Esophagus muscularis mucosa (tissue), 4 donors: ENCODE data around the gene SEPTIN6. TPM values are rescaled to one million over a fixed set of nuclear protein-coding genes. Genes with fewer than 3 reads are reported as not detected.
A peak's percentile ranks its signal among the peaks of the same experiment; 100 is the strongest.

Experiments
- DNase-seq: peaks from one replicate; pipeline ENCODE4 v3.0.0-alpha.2; 2017; ENCODE audit errors: extremely low spot score
- H3K27ac ChIP-seq, 4 donors: fragments of 200-600 bp; sonication (generic); replicated peaks in 1 of 4; 1 replicate in 3 of 4; 2 replicates in 1 of 4; pipeline ENCODE4 v1.5.1; 2016 to 2019; ENCODE audit warnings: mild to moderate bottlenecking in 1 of 4
- H3K27me3 ChIP-seq, 4 donors: fragments of 200-600 bp; sonication (generic); one replicate each; pipeline versions ENCODE4 v1.5.1 to v1.6.0; 2016 to 2019
- H3K36me3 ChIP-seq, 4 donors: fragments of 200-600 bp; sonication (generic); one replicate each; pipeline ENCODE4 v1.5.1; 2016 to 2019
- H3K4me1 ChIP-seq, 4 donors: fragments of 200-600 bp; sonication (generic); one replicate each; pipeline ENCODE4 v1.5.1; 2016 to 2019
- H3K4me3 ChIP-seq, 4 donors: fragments of 200-600 bp; sonication (generic); 1 replicate in 2 of 4; 2 replicates in 2 of 4; pipeline ENCODE4 v1.5.1; 2016 to 2019; ENCODE audit warnings: mild to moderate bottlenecking in 4 of 4, moderate library complexity in 1 of 4
- H3K9me3 ChIP-seq, 4 donors: fragments of 200-600 bp; sonication (generic); 1 replicate in 3 of 4; 2 replicates in 1 of 4; pipeline ENCODE4 v1.5.1; 2016 to 2019
- CTCF ChIP-seq, 3 experiments: fragments of 200-600 bp in 2 of 3; fragments of 450-650 bp in 1 of 3; sonication (generic) in 2 of 3; IDR thresholded peaks; one replicate each; pipeline ENCODE4 v1.5.1; 2017 to 2019; ENCODE audit warnings: antibody characterized with exemption in 3 of 3, mild to moderate bottlenecking in 2 of 3, moderate library complexity in 1 of 3
- EP300 ChIP-seq: sonication (generic); formaldehyde crosslinking; IDR thresholded peaks from one replicate; pipeline ENCODE4 v1.6.1; 2017; ENCODE audit warnings: antibody characterized with exemption
- POLR2A ChIP-seq: fragments of 450-650 bp; IDR thresholded peaks from one replicate; pipeline ENCODE4 v1.6.1; 2017; ENCODE audit warnings: antibody characterized with exemption, moderate library complexity, mild to moderate bottlenecking, low read depth
- POLR2AphosphoS5 ChIP-seq, 2 donors: sonication (generic); formaldehyde crosslinking; IDR thresholded peaks; one replicate each; pipeline ENCODE4 v1.6.1; 2017; ENCODE audit warnings: antibody characterized with exemption in 2 of 2
- whole genome bisulfite sequencing: methylation state at CpG from one replicate; pipeline ENCODE4 v1.1.5; 2018; 5-methylcytosine and 5-hydroxymethylcytosine counted together
- intact Hi-C: fragments of 100-400 bp; cut with DNase I; formaldehyde crosslinking; loops from one replicate; pipeline ENCODE4 v1.15.1; 2023
- total RNA-seq, 4 donors: library from RNA; depleted of rRNA; stranded (reverse); fragments of >200 nt; gene quantifications; one replicate each; pipeline versions ENCODE4 v1.1.0 to v1.2.1, GENCODE V29; 2016

Gene SEPTIN6
- total RNA-seq, 4 donors from 2014 or later: 51.5 to 67.2 (median 60.5) TPM

GRCh38 chrX:119655125-119655524 is 37.8 kb downstream of the SEPTIN6 start:
- WGBS: 44% methylated on average over 6 of the region's 6 CpGs
- H3K9me3 ChIP-seq: no peaks in the 10 kb centered on the region
- peak overlapping the region in 3 of 4 donors; percentile 50 to 74 (median 58) for H3K27ac ChIP-seq
- DNase-seq: no peak
- peaks cover 0 to 3% (median 0%) of the 10 kb centered on the region in 4 donors for H3K27me3 ChIP-seq
- intact Hi-C loops: loop anchor here (2.0 kb wide), 1 partner anchor 76 kb away; no protein-coding TSS in a partner anchor
- H3K4me3 ChIP-seq: no peak overlapping the region
- peaks cover 0 to 15% (median 7%) of the 10 kb centered on the region in 4 donors for H3K36me3 ChIP-seq
- TF ChIP-seq EP300: no peak
- TF ChIP-seq POLR2A: no peak
- no peak for TF ChIP-seq POLR2AphosphoS5 (IDR thresholded peaks at IDR 0.05)
- TF ChIP-seq CTCF (IDR thresholded peaks at IDR 0.05): no peak
- peaks cover 0 to 17% (median 10%) of the 10 kb centered on the region in 4 donors for H3K4me1 ChIP-seq

GRCh38 chrX:119654112-119654531 is 38.8 kb downstream of the SEPTIN6 start:
- Histone ChIP-seq H3K36me3 (peaks cover 0 to 21% (median 10%) of the 10 kb centered on the region in 4 donors), H3K9me3 (no peaks in the 10 kb centered on the region), H3K4me3 (no peak overlapping the region), H3K4me1 (peaks cover 0 to 17% (median 10%) of the 10 kb centered on the region in 4 donors), H3K27me3 (peaks cover 0 to 3% (median 0%) of the 10 kb centered on the region in 4 donors), H3K27ac (peak overlapping the region; percentile 48 to 74 (median 54))
- intact Hi-C loops: loop anchor here (2.0 to 5.0 kb wide), 2 partner anchors 38 to 77 kb away; partner anchors contain the start of gene SEPTIN6
- peak in 2 of 3 experiments; percentile 32 to 44 for TF ChIP-seq CTCF (IDR thresholded peaks at IDR 0.05)
- TF ChIP-seq EP300: no peak
- no peak for TF ChIP-seq POLR2A
- TF ChIP-seq POLR2AphosphoS5 (IDR thresholded peaks at IDR 0.05): peak; percentile 10 to 30
- 40% methylated on average over 8 of the region's 8 CpGs for WGBS
- no peak for DNase-seq

DNA sequence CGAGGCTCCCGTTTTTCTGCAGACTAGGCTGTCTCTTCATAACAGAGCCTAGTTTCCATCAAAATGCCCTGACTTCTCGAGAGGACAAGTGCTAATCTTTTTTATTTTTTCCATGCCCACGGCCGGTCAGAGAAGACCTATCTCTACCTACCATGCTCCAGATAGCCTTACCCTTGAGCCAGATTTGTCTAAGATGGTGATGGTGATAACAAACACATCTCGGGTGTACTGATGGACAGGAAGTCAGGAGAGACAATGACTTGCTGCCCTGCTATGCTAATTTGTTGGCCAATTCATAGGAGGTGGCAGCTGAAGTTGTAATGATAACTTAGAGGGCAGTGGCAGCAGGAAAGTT is 44.6 kb downstream of the SEPTIN6 start:
- H3K4me3 ChIP-seq: no peak overlapping the region
- TF ChIP-seq POLR2AphosphoS5 (IDR thresholded peaks at IDR 0.05): no peak
- TF ChIP-seq CTCF (IDR thresholded peaks at IDR 0.05): no peak
- TF ChIP-seq POLR2A: no peak
- no peak for TF ChIP-seq EP300
- H3K4me1 ChIP-seq: no peaks in the 10 kb centered on the region
- peaks cover 0 to 27% (median 10%) of the 10 kb centered on the region in 4 donors for H3K36me3 ChIP-seq
- H3K27ac ChIP-seq: no peak overlapping the region
- no peak for DNase-seq
- no peaks in the 10 kb centered on the region for H3K27me3 ChIP-seq
- WGBS: 75% methylated on average over 6 of the region's 6 CpGs
- no peaks in the 10 kb centered on the region for H3K9me3 ChIP-seq
- intact Hi-C loops: no loop called here

DNA sequence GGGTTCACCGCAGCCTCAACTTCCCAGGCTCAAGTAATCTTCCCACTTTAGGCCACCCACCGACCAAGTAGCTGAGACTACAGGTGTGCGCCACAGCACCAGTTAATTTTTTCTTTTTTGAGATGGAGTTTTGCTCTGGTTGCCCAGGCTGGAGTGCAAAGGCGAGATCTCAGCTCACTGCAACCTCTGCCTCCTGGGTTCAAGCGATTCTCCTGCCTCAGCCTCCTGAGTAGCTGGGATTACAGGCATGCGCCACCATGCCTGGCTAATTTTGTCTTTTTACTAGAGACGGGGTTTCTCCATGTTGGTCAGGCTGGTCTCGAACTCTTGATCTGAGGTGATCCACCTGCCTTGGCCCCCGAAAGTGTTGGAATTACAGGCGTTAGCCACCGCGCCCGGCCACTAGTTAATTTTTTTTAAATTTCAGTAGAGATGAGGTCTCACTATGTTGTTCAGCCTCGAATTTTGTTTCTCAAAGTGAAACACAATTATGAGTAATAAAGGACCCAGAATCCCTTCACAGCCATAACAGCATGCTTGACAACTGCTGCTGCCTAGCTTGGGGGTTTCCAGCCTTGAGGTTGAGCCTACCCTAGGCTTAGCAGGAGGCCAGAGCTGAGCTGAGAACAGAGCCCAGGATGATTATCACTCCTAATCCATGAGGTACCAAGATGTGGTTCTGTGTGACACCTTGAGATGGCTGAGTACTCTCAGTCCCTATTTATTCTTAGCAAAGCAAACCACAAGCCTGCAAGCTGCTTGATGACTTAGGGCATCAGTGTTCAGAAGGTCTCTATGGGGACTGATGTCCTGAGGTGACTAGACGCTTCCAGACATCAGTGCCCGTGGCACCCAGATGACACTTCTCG is 45.2 kb downstream of the SEPTIN6 start:
- TF ChIP-seq EP300 (no peak), CTCF (IDR thresholded peaks at IDR 0.05) (no peak), POLR2A (no peak), POLR2AphosphoS5 (IDR thresholded peaks at IDR 0.05) (no peak)
- Histone ChIP-seq H3K27me3 (no peaks in the 10 kb centered on the region), H3K9me3 (no peaks in the 10 kb centered on the region), H3K36me3 (peaks cover 0 to 27% (median 10%) of the 10 kb centered on the region in 4 donors), H3K4me3 (no peak overlapping the region), H3K27ac (no peak overlapping the region), H3K4me1 (no peaks in the 10 kb centered on the region)
- no peak for DNase-seq
- 84% methylated on average over 17 of the region's 17 CpGs for WGBS
- intact Hi-C loops: no loop called here
